Neural progenitor cell (in vitro differentiated cells): ENCODE results near the gene MEGF9. TPM values are rescaled to one million over a fixed set of nuclear protein-coding genes. Genes with fewer than 3 reads are reported as not detected.

Experiments
- DNase-seq: peaks from one replicate; pipeline ENCODE4 v3.0.0-alpha.2; 2016; ENCODE audit warnings: low spot score
- H2AFZ ChIP-seq: fragments of 200-600 bp; sonication (generic); replicated peaks from 2 replicates; pipeline ENCODE4 v1.6.1; 2016; ENCODE audit warnings: antibody characterized with exemption
- H3F3A ChIP-seq: fragments of 200-600 bp; sonication (generic); 2 replicates; pipeline ENCODE4 v1.6.1; 2016; ENCODE audit warnings: antibody characterized with exemption, low read depth
- H3K27ac ChIP-seq: fragments of 200-600 bp; sonication (generic); 2 replicates; pipeline ENCODE4 v1.5.1; 2016; ENCODE audit warnings: mild to moderate bottlenecking
- H3K27me3 ChIP-seq: fragments of 200-600 bp; sonication (generic); 2 replicates; pipeline ENCODE4 v1.6.1; 2016; ENCODE audit warnings: mild to moderate bottlenecking, moderate library complexity
- H3K36me3 ChIP-seq: fragments of 200-600 bp; sonication (generic); 2 replicates; pipeline ENCODE4 v1.5.1; 2016
- H3K4me1 ChIP-seq: fragments of 200-600 bp; sonication (generic); 2 replicates; pipeline ENCODE4 v1.6.1; 2016; ENCODE audit warnings: mixed run types
- H3K4me2 ChIP-seq: fragments of 200-600 bp; sonication (generic); 2 replicates; pipeline ENCODE4 v1.6.1; 2016
- H3K4me3 ChIP-seq: fragments of 200-600 bp; sonication (generic); 2 replicates; pipeline ENCODE4 v1.5.1; 2016
- H3K79me2 ChIP-seq: fragments of 200-600 bp; sonication (generic); 2 replicates; pipeline ENCODE4 v1.6.1; 2016; ENCODE audit warnings: low read depth
- H3K9ac ChIP-seq: fragments of 200-600 bp; sonication (generic); 2 replicates; pipeline ENCODE4 v1.6.1; 2016
- H3K9me3 ChIP-seq: fragments of 200-600 bp; sonication (generic); 2 replicates; pipeline ENCODE4 v1.5.1; 2016; ENCODE audit warnings: low read depth
- H4K20me1 ChIP-seq: fragments of 200-600 bp; sonication (generic); 2 replicates; pipeline ENCODE4 v1.6.1; 2016; ENCODE audit warnings: low read depth
- H3K27ac Mint-ChIP-seq: 3 replicates; pipeline ENCODE4 v1.8.0; 2021; ENCODE audit warnings: mixed read lengths
- H3K27me3 Mint-ChIP-seq: 2 replicates; pipeline ENCODE4 v1.8.0; 2022; ENCODE audit warnings: low read depth, mild to moderate bottlenecking, inconsistent platforms, moderate library complexity, mixed read lengths; ENCODE audit not compliant: insufficient read depth
- H3K36me3 Mint-ChIP-seq: 3 replicates; pipeline ENCODE4 v1.8.0; 2021; ENCODE audit warnings: mixed read lengths
- H3K4me1 Mint-ChIP-seq: 3 replicates; pipeline ENCODE4 v1.8.0; 2021; ENCODE audit warnings: mixed read lengths
- H3K4me3 Mint-ChIP-seq: 3 replicates; pipeline ENCODE4 v1.8.0; 2021; ENCODE audit warnings: mild to moderate bottlenecking, moderate library complexity, mixed read lengths
- H3K9me3 Mint-ChIP-seq: 3 replicates; pipeline ENCODE4 v1.8.0; 2020; ENCODE audit warnings: mixed read lengths
- EZH2 ChIP-seq: fragments of 200-600 bp; sonication (generic); IDR thresholded peaks from 2 replicates; pipeline ENCODE4 v1.6.1; 2017; ENCODE audit warnings: antibody characterized with exemption, mild to moderate bottlenecking, moderate library complexity
- EZH2phosphoT487 ChIP-seq: fragments of 200-600 bp; sonication (generic); IDR thresholded peaks from 2 replicates; pipeline ENCODE4 v1.6.1; 2017; ENCODE audit warnings: antibody characterized with exemption
- total RNA-seq: library from RNA; depleted of rRNA; stranded (reverse); fragments of >200 nt; gene quantifications from 2 replicates; pipeline ENCODE4 v1.2.3, GENCODE V29; 2015; ENCODE audit warnings: low replicate concordance
- TF ChIP-seq, protein P1 (sequence below): fragments of 200-600 bp; sonication (generic); IDR thresholded peaks from 2 replicates; pipeline ENCODE4 v1.5.1; 2017; ENCODE audit warnings: antibody characterized with exemption, mild to moderate bottlenecking

Gene MEGF9
- total RNA-seq, 1 donor from 2014 or later = 6.2 TPM

- no peaks in the 10 kb centered on the region for H3K9me3 ChIP-seq
- H4K20me1 ChIP-seq = no peaks in the 10 kb centered on the region
- Mint-ChIP-seq H3K9me3 (no peaks in the 10 kb centered on the region), H3K36me3 (peaks cover 15% of the 10 kb centered on the region), H3K27ac (no peak overlapping the region), H3K4me1 (no peaks in the 10 kb centered on the region), H3K27me3 (no peaks in the 10 kb centered on the region), H3K4me3 (no peak overlapping the region)
- no peak overlapping the region for H3K27ac ChIP-seq
- no peaks in the 10 kb centered on the region for H3K27me3 ChIP-seq
- no peaks in the 10 kb centered on the region for H3K4me1 ChIP-seq
- DNase-seq = no peak
- H3K79me2 ChIP-seq = no peaks in the 10 kb centered on the region
- no peak overlapping the region for H3K4me3 ChIP-seq
- TF ChIP-seq, protein P1, sequence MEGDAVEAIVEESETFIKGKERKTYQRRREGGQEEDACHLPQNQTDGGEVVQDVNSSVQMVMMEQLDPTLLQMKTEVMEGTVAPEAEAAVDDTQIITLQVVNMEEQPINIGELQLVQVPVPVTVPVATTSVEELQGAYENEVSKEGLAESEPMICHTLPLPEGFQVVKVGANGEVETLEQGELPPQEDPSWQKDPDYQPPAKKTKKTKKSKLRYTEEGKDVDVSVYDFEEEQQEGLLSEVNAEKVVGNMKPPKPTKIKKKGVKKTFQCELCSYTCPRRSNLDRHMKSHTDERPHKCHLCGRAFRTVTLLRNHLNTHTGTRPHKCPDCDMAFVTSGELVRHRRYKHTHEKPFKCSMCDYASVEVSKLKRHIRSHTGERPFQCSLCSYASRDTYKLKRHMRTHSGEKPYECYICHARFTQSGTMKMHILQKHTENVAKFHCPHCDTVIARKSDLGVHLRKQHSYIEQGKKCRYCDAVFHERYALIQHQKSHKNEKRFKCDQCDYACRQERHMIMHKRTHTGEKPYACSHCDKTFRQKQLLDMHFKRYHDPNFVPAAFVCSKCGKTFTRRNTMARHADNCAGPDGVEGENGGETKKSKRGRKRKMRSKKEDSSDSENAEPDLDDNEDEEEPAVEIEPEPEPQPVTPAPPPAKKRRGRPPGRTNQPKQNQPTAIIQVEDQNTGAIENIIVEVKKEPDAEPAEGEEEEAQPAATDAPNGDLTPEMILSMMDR = no peak
- no peak for TF ChIP-seq EZH2phosphoT487
- no peak for TF ChIP-seq EZH2
- no peak overlapping the region for H2AFZ ChIP-seq
- H3K36me3 ChIP-seq = no peaks in the 10 kb centered on the region
- H3F3A ChIP-seq = peaks cover 5% of the 10 kb centered on the region
- no peak overlapping the region for H3K4me2 ChIP-seq
- no peak overlapping the region for H3K9ac ChIP-seq
These were observed 104.6 kb downstream of the MEGF9 start for GRCh38 chr9:120609636-120610035.

GRCh38 chr9:120608421-120608820 is 105.8 kb downstream of the MEGF9 start:
- H3K4me2 ChIP-seq = no peak overlapping the region
- DNase-seq = no peak
- H3K4me1 Mint-ChIP-seq = no peaks in the 10 kb centered on the region

GRCh38 chr9:120603591-120603990 is 110.7 kb downstream of the MEGF9 start:
- H3K9me3 Mint-ChIP-seq = no peaks in the 10 kb centered on the region
- Histone ChIP-seq H3K27me3 (no peaks in the 10 kb centered on the region), H3K4me3 (no peak overlapping the region), H3K27ac (no peak overlapping the region), H3K79me2 (no peaks in the 10 kb centered on the region), H2AFZ (no peak overlapping the region), H3K9me3 (no peaks in the 10 kb centered on the region), H4K20me1 (no peaks in the 10 kb centered on the region), H3K4me2 (no peak overlapping the region), H3F3A (no peaks in the 10 kb centered on the region), H3K4me1 (no peaks in the 10 kb centered on the region), H3K36me3 (no peaks in the 10 kb centered on the region), H3K9ac (no peak overlapping the region)
- no peak overlapping the region for H3K4me3 Mint-ChIP-seq
- no peak for DNase-seq
- H3K36me3 Mint-ChIP-seq = peaks cover 14% of the 10 kb centered on the region
- H3K27ac Mint-ChIP-seq = no peak overlapping the region
- TF ChIP-seq EZH2 (no peak), EZH2phosphoT487 (no peak)
- TF ChIP-seq, protein P1 = no peak
- peaks cover 2% of the 10 kb centered on the region for H3K27me3 Mint-ChIP-seq
- H3K4me1 Mint-ChIP-seq = no peaks in the 10 kb centered on the region

More at GRCh38 chr9:120608421-120608820, 105.8 kb downstream of the MEGF9 start:
- Histone ChIP-seq H3K9me3 (no peaks in the 10 kb centered on the region), H3K9ac (no peak overlapping the region), H3K27ac (no peak overlapping the region), H3F3A (peaks cover 5% of the 10 kb centered on the region), H3K36me3 (no peaks in the 10 kb centered on the region), H4K20me1 (no peaks in the 10 kb centered on the region), H3K27me3 (no peaks in the 10 kb centered on the region), H3K4me1 (no peaks in the 10 kb centered on the region), H3K4me3 (no peak overlapping the region), H2AFZ (no peak overlapping the region), H3K79me2 (no peaks in the 10 kb centered on the region)
- Mint-ChIP-seq H3K9me3 (no peaks in the 10 kb centered on the region), H3K36me3 (peaks cover 19% of the 10 kb centered on the region), H3K27ac (no peak overlapping the region), H3K4me3 (no peak overlapping the region), H3K27me3 (no peaks in the 10 kb centered on the region)
- TF ChIP-seq EZH2 (no peak), EZH2phosphoT487 (no peak)
- TF ChIP-seq, protein P1 = no peak

- no peak overlapping the region for H3K27ac Mint-ChIP-seq
- H2AFZ ChIP-seq = no peak overlapping the region
- H4K20me1 ChIP-seq = no peaks in the 10 kb centered on the region
- no peaks in the 10 kb centered on the region for H3F3A ChIP-seq
- no peak overlapping the region for H3K4me3 ChIP-seq
- H3K4me2 ChIP-seq = no peak overlapping the region
- TF ChIP-seq EZH2phosphoT487 (no peak), EZH2 (no peak)
- TF ChIP-seq, protein P1 = no peak
- no peaks in the 10 kb centered on the region for H3K9me3 ChIP-seq
- H3K27me3 ChIP-seq = no peaks in the 10 kb centered on the region
- no peak for DNase-seq
- H3K79me2 ChIP-seq = no peaks in the 10 kb centered on the region
- no peak overlapping the region for H3K9ac ChIP-seq
- H3K36me3 ChIP-seq = no peaks in the 10 kb centered on the region
- no peak overlapping the region for H3K4me3 Mint-ChIP-seq
- H3K9me3 Mint-ChIP-seq = no peaks in the 10 kb centered on the region
- H3K27ac ChIP-seq = no peak overlapping the region
- peaks cover 14% of the 10 kb centered on the region for H3K36me3 Mint-ChIP-seq
- no peaks in the 10 kb centered on the region for H3K4me1 Mint-ChIP-seq
- H3K4me1 ChIP-seq = no peaks in the 10 kb centered on the region
- peaks cover 2% of the 10 kb centered on the region for H3K27me3 Mint-ChIP-seq
These were observed 111.3 kb downstream of the MEGF9 start for GRCh38 chr9:120603010-120603409.
